Neuronal stem cell (in vitro differentiated cells): ENCODE measurements around the gene RPGRIP1.
A peak's percentile ranks its signal among the peaks of the same experiment; 100 is the strongest.
"Not testable (repeated sequence)": the region's sequence is repeated elsewhere in the genome, so short reads cannot be mapped to it uniquely, and the experiment has no call there.

ENCODE experiments used
- DNase-seq: peaks from one replicate; pipeline ENCODE4 v3.0.0-alpha.2; 2013; ENCODE audit warnings: low spot score
- H2AFZ ChIP-seq: one replicate; pipeline ENCODE4 v1.6.1; 2013; ENCODE audit warnings: mild to moderate bottlenecking, low read length, inconsistent platforms
- H2AK5ac ChIP-seq: 2 replicates; pipeline ENCODE4 v1.6.1; 2013; ENCODE audit warnings: low read depth, mild to moderate bottlenecking, inconsistent platforms, low read length, moderate library complexity, mixed read lengths
- H2BK120ac ChIP-seq: 2 replicates; pipeline ENCODE4 v1.6.1; 2013; ENCODE audit warnings: low read depth, mild to moderate bottlenecking, inconsistent platforms, low read length, moderate library complexity, mixed read lengths
- H2BK12ac ChIP-seq: one replicate; pipeline ENCODE4 v1.6.1; 2013; ENCODE audit warnings: low read length, inconsistent platforms
- H2BK15ac ChIP-seq: 2 replicates; pipeline ENCODE4 v1.6.1; 2013; ENCODE audit warnings: mild to moderate bottlenecking, low read length, inconsistent platforms, mixed read lengths
- H2BK5ac ChIP-seq: one replicate; pipeline ENCODE4 v1.6.1; 2013; ENCODE audit warnings: inconsistent platforms, mild to moderate bottlenecking, low read length, moderate library complexity
- H3K14ac ChIP-seq: one replicate; pipeline ENCODE4 v1.6.1; 2013; ENCODE audit warnings: low read length, inconsistent platforms
- H3K18ac ChIP-seq: 2 replicates; pipeline ENCODE4 v1.6.1; 2013; ENCODE audit warnings: low read length, inconsistent platforms
- H3K23ac ChIP-seq: 2 replicates; pipeline ENCODE4 v1.6.1; 2013; ENCODE audit warnings: low read depth, mild to moderate bottlenecking, mixed read lengths, low read length, inconsistent platforms; ENCODE audit not compliant: poor library complexity
- H3K27ac ChIP-seq: replicated peaks from 3 replicates; pipeline ENCODE4 v1.5.1; 2013; ENCODE audit warnings: low read length, inconsistent platforms
- H3K27me3 ChIP-seq, 3 experiments: 2 replicates each; pipeline ENCODE4 v1.6.1; 2013; ENCODE audit warnings: low read length in 3 of 3, mild to moderate bottlenecking in 2 of 3, inconsistent platforms in 1 of 3, low read depth in 1 of 3, mixed read lengths in 1 of 3, moderate library complexity in 1 of 3; ENCODE audit not compliant: control insufficient read depth in 3 of 3, insufficient read depth in 3 of 3
- H3K36me3 ChIP-seq, 2 donors: replicated peaks in 1 of 2; 2 replicates each; pipeline ENCODE4 v1.6.1; 2013; ENCODE audit warnings: low read length in 2 of 2; ENCODE audit not compliant: control insufficient read depth in 2 of 2, insufficient read depth in 2 of 2
- H3K4ac ChIP-seq: 2 replicates; pipeline ENCODE4 v1.6.1; 2013; ENCODE audit warnings: inconsistent platforms, mild to moderate bottlenecking, low read length, moderate library complexity
- H3K4me1 ChIP-seq, 2 donors: 1 replicate in 1 of 2; 2 replicates in 1 of 2; pipeline ENCODE4 v1.6.1; 2013; ENCODE audit warnings: low read length in 2 of 2, low read depth in 1 of 2; ENCODE audit not compliant: control insufficient read depth in 2 of 2, insufficient read depth in 1 of 2
- H3K4me2 ChIP-seq: one replicate; pipeline ENCODE4 v1.6.1; 2013; ENCODE audit warnings: mild to moderate bottlenecking, low read length, inconsistent platforms; ENCODE audit not compliant: insufficient read depth, poor library complexity, severe bottlenecking
- H3K4me3 ChIP-seq, 2 donors: 2 replicates each; pipeline ENCODE4 v1.5.1; 2013; ENCODE audit warnings: low read length in 2 of 2, mild to moderate bottlenecking in 2 of 2, inconsistent platforms in 1 of 2, moderate library complexity in 1 of 2
- H3K79me1 ChIP-seq: one replicate; pipeline ENCODE4 v1.6.1; 2013; ENCODE audit warnings: low read depth, mild to moderate bottlenecking, inconsistent platforms, low read length, moderate library complexity
- H3K9ac ChIP-seq: one replicate; pipeline ENCODE4 v1.6.1; 2013; ENCODE audit warnings: mild to moderate bottlenecking, low read depth, low read length, inconsistent platforms; ENCODE audit not compliant: poor library complexity
- H3K9me3 ChIP-seq, 2 donors: replicated peaks in 1 of 2; 2 replicates each; pipeline versions ENCODE3 to v1.6.1; 2013; ENCODE audit warnings: low read length in 2 of 2, mild to moderate bottlenecking in 2 of 2, inconsistent platforms in 1 of 2, low read depth in 1 of 2, mixed read lengths in 1 of 2, moderate library complexity in 1 of 2; ENCODE audit not compliant: control insufficient read depth in 2 of 2, insufficient read depth in 1 of 2
- H4K8ac ChIP-seq: one replicate; pipeline ENCODE4 v1.6.1; 2013; ENCODE audit warnings: low read depth, mild to moderate bottlenecking, inconsistent platforms, low read length, moderate library complexity
- H4K91ac ChIP-seq: one replicate; pipeline ENCODE4 v1.6.1; 2013; ENCODE audit warnings: low read length, low read depth, mild to moderate bottlenecking, inconsistent platforms; ENCODE audit not compliant: poor library complexity
- WGBS, 2 donors: extraction: QIAGEN DNeasy Blood & Tissue Kit; methylation state at CpG; one replicate each; pipeline ENCODE4 v1.1.7; 2013; ENCODE audit warnings: missing lambda C conversion rate in 2 of 2, mixed read lengths in 1 of 2; ENCODE audit not compliant: insufficient read length in 2 of 2, insufficient replicate concordance in 1 of 2; ENCODE audit errors: extremely low coverage in 2 of 2; 5-methylcytosine and 5-hydroxymethylcytosine counted together

The RPGRIP1 gene

DNA sequence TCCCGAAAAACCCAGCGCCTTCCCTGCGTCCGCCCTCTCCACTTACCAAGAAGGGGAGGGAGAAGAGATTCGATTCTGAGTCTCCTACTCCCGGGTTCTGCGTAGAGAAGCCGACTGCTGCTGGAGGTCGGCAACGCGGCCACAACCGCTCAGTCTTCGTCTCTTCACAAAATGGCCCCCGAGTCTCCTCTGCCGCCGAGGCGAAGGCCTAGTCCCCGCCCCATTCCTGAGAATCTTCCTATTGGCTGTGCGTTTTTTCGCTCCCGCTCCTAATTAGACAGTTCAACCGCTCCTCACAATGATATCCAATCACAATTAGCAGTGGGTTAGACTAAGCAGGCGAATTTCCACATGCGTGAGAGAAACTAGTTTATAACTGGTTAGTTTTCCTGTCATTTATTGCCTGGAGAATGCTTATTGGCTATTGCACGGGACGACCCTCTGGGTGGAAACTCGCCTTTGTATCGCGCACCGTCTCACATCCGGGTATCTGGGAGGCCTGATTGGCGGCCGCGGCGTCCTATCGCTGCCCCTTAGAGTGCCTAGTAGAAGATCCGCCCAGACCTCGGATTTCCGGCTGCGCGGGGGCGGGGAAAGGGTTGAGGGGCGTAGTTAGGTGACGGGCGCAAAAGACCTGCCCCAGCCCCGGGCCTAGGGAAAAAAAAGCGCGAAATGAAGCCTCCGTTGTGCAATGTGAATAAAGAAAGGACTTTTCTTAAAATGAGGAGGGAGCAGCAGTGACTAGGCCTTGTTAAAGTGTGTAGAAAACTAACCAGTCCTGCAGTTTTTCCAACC lies 10.4 kb upstream of the RPGRIP1 start, which contains the start of gene HNRNPC:
Gene HNRNPC (minus strand): TSS at position 191 of the 795 bp plus-strand sequence. CDS start 35,249 bp downstream, outside the sequence.
- H3K4me1 ChIP-seq, result peaks cover 3% of the 10 kb centered on the region in 2 donors
- peak within 1 kb of the TSS; percentile 57 to 93 for H3K4me3 ChIP-seq
- peak within 1 kb of the TSS; percentile 91 for H3K9ac ChIP-seq
- no peaks in the 10 kb centered on the region for H3K79me1 ChIP-seq
- peak within 1 kb of the TSS; percentile 86 for H3K18ac ChIP-seq
- H3K4ac ChIP-seq, result peak within 1 kb of the TSS; percentile 4
- H2BK120ac ChIP-seq, result peak within 1 kb of the TSS; percentile 29
- H4K91ac ChIP-seq, result no peak within 1 kb of the TSS
- no peak within 1 kb of the TSS for H2BK5ac ChIP-seq
- H2BK12ac ChIP-seq, result no peak within 1 kb of the TSS
- H3K14ac ChIP-seq, result peak within 1 kb of the TSS; percentile 14
- no peak within 1 kb of the TSS for H4K8ac ChIP-seq
- peak within 1 kb of the TSS; percentile 81 for H2AK5ac ChIP-seq
- peak within 1 kb of the TSS; percentile 53 for H3K4me2 ChIP-seq
- peak within 1 kb of the TSS; percentile 81 for H3K27ac ChIP-seq
- H3K9me3 ChIP-seq, result peaks cover 0 to 3% of the 10 kb centered on the region in 2 donors
- peaks cover 4 to 42% of the 10 kb centered on the region in 2 donors for H3K36me3 ChIP-seq
- DNase-seq, result peak; percentile 100
- H3K27me3 ChIP-seq, result no peaks in the 10 kb centered on the region
- no peak within 1 kb of the TSS for H2BK15ac ChIP-seq
- whole genome bisulfite sequencing, 2 donors, result no CpG with 5 or more reads among the region's 49 CpGs
- H3K23ac ChIP-seq, result peak within 1 kb of the TSS; percentile 81
- peak within 1 kb of the TSS; percentile 87 for H2AFZ ChIP-seq

- H3K27ac ChIP-seq, H4K91ac ChIP-seq, H2AK5ac ChIP-seq, H2BK120ac ChIP-seq, H3K4me3 ChIP-seq, H2BK15ac ChIP-seq, H2AFZ ChIP-seq, H3K14ac ChIP-seq, H3K27me3 ChIP-seq, H2BK12ac ChIP-seq, H3K79me1 ChIP-seq, H3K18ac ChIP-seq, H2BK5ac ChIP-seq, DNase-seq, H3K9ac ChIP-seq, H3K9me3 ChIP-seq, H3K4me2 ChIP-seq, H3K4me1 ChIP-seq, H3K4ac ChIP-seq, H3K23ac ChIP-seq, H4K8ac ChIP-seq: not testable (repeated sequence)
- H3K36me3 ChIP-seq, result peaks cover 0 to 10% of the 10 kb centered on the region in 2 donors
- no CpG with 5 or more reads among the region's 17 CpGs for WGBS, 2 donors
These were observed 7.2 kb upstream of the RPGRIP1 start for GRCh38 chr14:21272661-21273060.

GRCh38 chr14:21275261-21275858 lies 4.5 kb upstream of the RPGRIP1 start:
- no peak for DNase-seq

DNA sequence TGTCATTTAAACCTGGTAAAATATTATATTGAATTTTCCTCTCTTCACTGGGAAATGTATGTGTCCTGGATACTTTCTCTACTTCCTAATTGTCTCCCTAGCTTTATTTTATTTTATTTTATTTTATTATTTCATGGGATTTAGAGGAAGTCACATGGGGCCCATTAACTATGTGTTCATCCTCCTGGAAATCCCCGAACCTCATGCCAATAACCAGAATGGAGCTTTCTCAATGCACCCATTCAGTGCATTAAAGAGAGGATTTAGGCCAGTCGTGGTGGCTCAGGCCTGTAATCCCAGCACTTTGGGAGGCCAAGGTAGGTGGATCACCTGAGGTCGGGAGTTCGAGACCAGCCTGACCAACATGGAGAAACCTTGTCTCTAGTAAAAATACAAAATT lies 1.3 kb upstream of the RPGRIP1 start:
- Histone ChIP-seq H3K9ac (no peak overlapping the region), H2AK5ac (no peak overlapping the region), H3K9me3 (no peaks in the 10 kb centered on the region), H3K79me1 (no peaks in the 10 kb centered on the region), H2BK5ac (no peak overlapping the region), H3K27me3 (no peaks in the 10 kb centered on the region), H3K4me2 (no peak overlapping the region), H3K23ac (no peak overlapping the region), H3K36me3 (no peaks in the 10 kb centered on the region), H3K4me1 (no peaks in the 10 kb centered on the region), H2BK15ac (no peak overlapping the region), H3K27ac (no peak overlapping the region), H2BK12ac (no peak overlapping the region), H3K4me3 (no peak overlapping the region), H4K91ac (no peak overlapping the region), H3K18ac (no peak overlapping the region), H3K4ac (no peak overlapping the region), H2AFZ (no peak overlapping the region), H4K8ac (no peak overlapping the region), H3K14ac (no peak overlapping the region), H2BK120ac (no peak overlapping the region)
- no CpG with 5 or more reads among the region's 4 CpGs for WGBS, 2 donors
- no peak for DNase-seq

More at GRCh38 chr14:21275261-21275858, 4.5 kb upstream of the RPGRIP1 start:
- Histone ChIP-seq H3K23ac (no peak overlapping the region), H3K4me3 (no peak overlapping the region), H3K4ac (no peak overlapping the region), H3K14ac (no peak overlapping the region), H3K9me3 (no peaks in the 10 kb centered on the region), H3K27ac (no peak overlapping the region), H2BK12ac (no peak overlapping the region), H2BK5ac (no peak overlapping the region), H3K36me3 (no peaks in the 10 kb centered on the region), H4K91ac (no peak overlapping the region), H2BK15ac (no peak overlapping the region), H2AFZ (peak overlapping the region; percentile 18), H2BK120ac (no peak overlapping the region), H4K8ac (no peak overlapping the region), H3K4me1 (no peaks in the 10 kb centered on the region), H2AK5ac (no peak overlapping the region), H3K79me1 (no peaks in the 10 kb centered on the region), H3K27me3 (no peaks in the 10 kb centered on the region), H3K18ac (no peak overlapping the region), H3K4me2 (no peak overlapping the region), H3K9ac (no peak overlapping the region)
- no CpG with 5 or more reads among the region's 9 CpGs for WGBS, 2 donors
